ENCODE results near the gene TESK1.
"Not testable (repeated sequence)": the region's sequence is repeated elsewhere in the genome, so short reads cannot be mapped to it uniquely, and the experiment has no call there.

The TESK1 gene

GRCh38 chr9:35629597-35629996, 24.5 kb downstream of the TESK1 start:
- TF ChIP-seq, protein P1, sequence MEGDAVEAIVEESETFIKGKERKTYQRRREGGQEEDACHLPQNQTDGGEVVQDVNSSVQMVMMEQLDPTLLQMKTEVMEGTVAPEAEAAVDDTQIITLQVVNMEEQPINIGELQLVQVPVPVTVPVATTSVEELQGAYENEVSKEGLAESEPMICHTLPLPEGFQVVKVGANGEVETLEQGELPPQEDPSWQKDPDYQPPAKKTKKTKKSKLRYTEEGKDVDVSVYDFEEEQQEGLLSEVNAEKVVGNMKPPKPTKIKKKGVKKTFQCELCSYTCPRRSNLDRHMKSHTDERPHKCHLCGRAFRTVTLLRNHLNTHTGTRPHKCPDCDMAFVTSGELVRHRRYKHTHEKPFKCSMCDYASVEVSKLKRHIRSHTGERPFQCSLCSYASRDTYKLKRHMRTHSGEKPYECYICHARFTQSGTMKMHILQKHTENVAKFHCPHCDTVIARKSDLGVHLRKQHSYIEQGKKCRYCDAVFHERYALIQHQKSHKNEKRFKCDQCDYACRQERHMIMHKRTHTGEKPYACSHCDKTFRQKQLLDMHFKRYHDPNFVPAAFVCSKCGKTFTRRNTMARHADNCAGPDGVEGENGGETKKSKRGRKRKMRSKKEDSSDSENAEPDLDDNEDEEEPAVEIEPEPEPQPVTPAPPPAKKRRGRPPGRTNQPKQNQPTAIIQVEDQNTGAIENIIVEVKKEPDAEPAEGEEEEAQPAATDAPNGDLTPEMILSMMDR (IDR thresholded peaks at IDR 0.05; ENCODE audit: insufficient read depth, low read length, missing control alignments), result no peak
- no peak overlapping the region for H3K4me3 ChIP-seq (ENCODE audit: low read depth, low read length)
- no peak for DNase-seq (ENCODE audit: low read depth, low spot score)
- POLR2A ChIA-PET, result no interaction called here
- CTCF ChIA-PET, result interaction anchor here (0.7 to 2.8 kb wide), 6 partner anchors 13 to 32 kb away, joined by 3 to 12 read pairs (median 5); partner anchors contain the start of gene TESK1

GRCh38 chr9:35635730-35636129, 30.7 kb downstream of the TESK1 start:
- CTCF ChIA-PET, result interaction anchor here (0.8 to 2.3 kb wide), 5 partner anchors 10 to 32 kb away, joined by 3 to 7 read pairs (median 4); no protein-coding TSS in a partner anchor
- DNase-seq (ENCODE audit: low read depth, low spot score), result no peak
- TF ChIP-seq, protein P1 (IDR thresholded peaks at IDR 0.05; ENCODE audit: insufficient read depth, low read length, missing control alignments), result no peak
- POLR2A ChIA-PET, result no interaction called here
- H3K4me3 ChIP-seq (ENCODE audit: low read depth, low read length), result no peak overlapping the region

GRCh38 chr9:35636135-35636876, 31.2 kb downstream of the TESK1 start:
- DNase-seq (ENCODE audit: low read depth, low spot score), result no peak
- ChIA-PET POLR2A (no interaction called here), CTCF (interaction anchor here (0.8 to 2.3 kb wide), 4 partner anchors 10 to 33 kb away, joined by 4 to 7 read pairs (median 4); no protein-coding TSS in a partner anchor)
- H3K4me3 ChIP-seq (ENCODE audit: low read depth, low read length), result no peak overlapping the region
- TF ChIP-seq, protein P1 (IDR thresholded peaks at IDR 0.05; ENCODE audit: insufficient read depth, low read length, missing control alignments), result no peak

- DNase-seq (ENCODE audit: low read depth, low spot score); H3K4me3 ChIP-seq (ENCODE audit: low read depth, low read length); POLR2A ChIA-PET: not testable (repeated sequence)
- CTCF ChIA-PET, result interaction anchor here (0.8 to 2.3 kb wide), 3 partner anchors 9 to 33 kb away, joined by 4 to 7 read pairs (median 5); no protein-coding TSS in a partner anchor
Observed at GRCh38 chr9:35636877-35637246, 31.8 kb downstream of the TESK1 start.

DNA sequence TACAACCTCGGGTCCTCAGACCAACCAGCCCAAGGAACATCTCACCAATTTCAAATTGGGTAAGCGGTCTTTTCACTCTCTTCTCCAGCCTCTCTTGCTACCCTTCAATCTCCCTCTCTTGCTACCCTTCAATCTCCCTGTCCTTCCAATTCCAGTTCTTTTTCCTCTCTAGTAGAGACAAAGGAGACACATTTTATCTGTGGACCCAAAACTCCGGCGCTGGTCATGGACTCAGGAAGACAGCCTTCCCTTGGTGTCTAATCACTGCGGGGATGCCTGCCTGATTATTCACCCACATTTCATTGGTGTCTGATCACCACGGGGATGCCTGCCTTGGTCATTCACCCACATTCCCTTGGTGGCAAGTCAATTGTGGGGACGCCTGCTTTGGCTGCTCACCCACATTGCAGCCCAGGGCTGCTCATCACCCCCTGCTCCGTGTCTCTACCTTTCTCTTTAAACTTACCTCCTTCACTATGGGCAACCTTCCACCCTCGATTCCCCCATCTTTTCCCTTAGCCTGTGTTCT, 32.4 kb downstream of the TESK1 start:
- H3K4me3 ChIP-seq (ENCODE audit: low read depth, low read length); DNase-seq (ENCODE audit: low read depth, low spot score); CTCF ChIA-PET; POLR2A ChIA-PET: not testable (repeated sequence)

- CTCF ChIA-PET, result interaction anchor here (1.7 kb wide), 1 partner anchor 9 kb away, joined by 6 read pairs; no protein-coding TSS in a partner anchor
- H3K4me3 ChIP-seq (ENCODE audit: low read depth, low read length); POLR2A ChIA-PET; DNase-seq (ENCODE audit: low read depth, low spot score): not testable (repeated sequence)
Observed at GRCh38 chr9:35638751-35639150, 33.7 kb downstream of the TESK1 start.

DNA sequence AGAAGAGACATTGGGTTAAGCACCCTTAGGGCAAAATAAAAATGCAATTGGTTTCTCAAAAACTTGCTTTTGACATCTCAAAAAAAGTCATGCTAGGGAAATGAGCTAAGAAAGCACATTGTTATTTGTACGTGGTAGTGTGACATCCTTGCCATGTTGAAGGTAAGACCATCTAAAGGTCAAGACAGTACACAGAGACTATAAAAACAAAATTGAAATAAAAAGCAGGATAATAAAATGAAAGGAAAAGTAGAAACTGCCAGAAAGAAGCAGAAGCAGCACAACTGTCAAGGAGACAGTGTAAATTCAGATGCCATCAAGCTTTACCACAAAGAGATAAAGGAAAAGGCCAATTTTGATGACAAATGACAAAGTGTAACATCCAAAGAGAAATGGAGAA, 34.2 kb downstream of the TESK1 start:
- DNase-seq (ENCODE audit: low read depth, low spot score); POLR2A ChIA-PET; H3K4me3 ChIP-seq (ENCODE audit: low read depth, low read length): not testable (repeated sequence)
- CTCF ChIA-PET, result interaction anchor here (1.5 to 1.7 kb wide), 2 partner anchors 9 to 36 kb away, joined by 4 to 6 read pairs; no protein-coding TSS in a partner anchor

DNA sequence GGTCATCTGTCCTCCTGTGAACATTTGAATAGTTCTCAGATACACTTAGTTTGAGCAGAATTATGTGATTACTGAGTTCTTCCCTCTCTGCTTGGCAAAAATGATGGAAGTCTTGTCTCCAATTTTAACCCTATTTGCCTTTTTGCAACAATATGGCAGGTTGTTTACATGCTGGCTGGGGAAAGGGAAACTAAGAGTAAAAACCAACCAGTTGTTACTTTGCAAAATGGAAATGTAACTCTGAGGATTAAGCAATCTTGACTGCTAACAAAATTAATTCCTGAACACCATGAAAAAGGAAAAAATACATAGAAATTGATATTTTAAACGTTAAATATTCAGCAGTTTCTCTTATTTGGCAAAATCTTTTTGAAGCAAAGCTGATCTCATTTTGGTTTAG, 34.6 kb downstream of the TESK1 start:
- H3K4me3 ChIP-seq (ENCODE audit: low read depth, low read length), result no peak overlapping the region
- CTCF ChIA-PET, result interaction anchor here (1.5 to 1.7 kb wide), 2 partner anchors 8 to 36 kb away, joined by 4 to 6 read pairs; no protein-coding TSS in a partner anchor
- no peak for DNase-seq (ENCODE audit: low read depth, low spot score)
- TF ChIP-seq, protein P1 (IDR thresholded peaks at IDR 0.05; ENCODE audit: insufficient read depth, low read length, missing control alignments), result no peak
- POLR2A ChIA-PET, result interaction anchor here (1.2 kb wide), 1 partner anchor 41 kb away, joined by 3 read pairs; no protein-coding TSS in a partner anchor

DNA sequence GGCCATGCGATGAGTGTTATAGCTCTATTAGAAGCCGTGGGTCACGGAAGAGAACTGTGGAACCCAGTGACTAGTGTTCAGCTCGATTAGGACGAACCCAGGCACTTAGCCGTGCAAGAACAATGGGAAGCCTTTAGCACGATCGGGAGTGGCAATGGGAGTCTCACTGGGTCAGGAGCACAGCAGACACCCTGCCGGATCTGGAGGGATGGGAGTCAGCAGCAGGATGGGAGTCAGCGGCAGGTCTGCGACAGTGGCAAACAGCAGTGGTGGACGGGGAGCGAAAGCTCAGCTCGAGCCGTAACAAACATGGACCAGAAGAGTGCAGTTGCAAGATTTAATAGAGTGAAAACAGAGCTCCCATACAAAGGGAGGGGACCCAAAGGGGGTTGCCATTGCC, 35.4 kb downstream of the TESK1 start:
- POLR2A ChIA-PET, result interaction anchor here (1.2 kb wide), 1 partner anchor 40 kb away, joined by 3 read pairs; no protein-coding TSS in a partner anchor
- not testable (repeated sequence) for H3K4me3 ChIP-seq (ENCODE audit: low read depth, low read length); DNase-seq (ENCODE audit: low read depth, low spot score)
- CTCF ChIA-PET, result interaction anchor here (1.5 kb wide), 1 partner anchor 37 kb away, joined by 4 read pairs; no protein-coding TSS in a partner anchor

DNA sequence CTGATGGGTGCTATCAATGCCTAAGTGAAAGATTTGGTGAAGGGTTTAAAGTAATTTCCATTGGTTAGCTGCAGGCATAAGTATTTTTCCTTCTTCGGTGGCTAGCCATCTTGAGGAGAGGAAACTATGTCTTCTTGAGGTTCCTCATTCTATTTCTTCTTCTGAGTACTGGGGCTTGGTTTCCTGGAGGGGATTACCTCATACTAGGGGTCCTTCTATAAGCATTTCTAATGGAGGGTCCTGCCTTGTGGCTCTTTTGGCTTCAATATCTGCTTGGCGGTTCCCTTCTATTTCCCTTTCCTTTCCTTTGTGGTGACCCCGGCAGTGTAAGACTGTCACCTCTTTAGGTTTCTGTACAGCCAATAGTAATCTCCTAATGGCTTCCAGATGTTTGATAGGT, 36.4 kb downstream of the TESK1 start:
- H3K4me3 ChIP-seq (ENCODE audit: low read depth, low read length); POLR2A ChIA-PET; CTCF ChIA-PET; DNase-seq (ENCODE audit: low read depth, low spot score): not testable (repeated sequence)
